GM12875 (cell line): ENCODE measurements around the gene CUTA.
A peak's percentile ranks its signal among the peaks of the same experiment; 100 is the strongest.

Source experiments
- H3K4me3 ChIP-seq: one replicate; pipeline ENCODE4 v1.5.1; 2011; ENCODE audit warnings: low read depth, low read length, control low read depth
- TF ChIP-seq, protein P1 (sequence below): IDR thresholded peaks from 2 replicates; pipeline ENCODE4 v1.5.1; 2011; ENCODE audit warnings: low read depth, mild to moderate bottlenecking, control low read depth, inconsistent platforms, low read length, moderate library complexity, borderline replicate concordance; ENCODE audit not compliant: insufficient read depth

Gene CUTA

GRCh38 chr6:33432546-33432945 lies 14.6 kb upstream of the CUTA start:
- no peak overlapping the region for H3K4me3 ChIP-seq
- TF ChIP-seq, protein P1, sequence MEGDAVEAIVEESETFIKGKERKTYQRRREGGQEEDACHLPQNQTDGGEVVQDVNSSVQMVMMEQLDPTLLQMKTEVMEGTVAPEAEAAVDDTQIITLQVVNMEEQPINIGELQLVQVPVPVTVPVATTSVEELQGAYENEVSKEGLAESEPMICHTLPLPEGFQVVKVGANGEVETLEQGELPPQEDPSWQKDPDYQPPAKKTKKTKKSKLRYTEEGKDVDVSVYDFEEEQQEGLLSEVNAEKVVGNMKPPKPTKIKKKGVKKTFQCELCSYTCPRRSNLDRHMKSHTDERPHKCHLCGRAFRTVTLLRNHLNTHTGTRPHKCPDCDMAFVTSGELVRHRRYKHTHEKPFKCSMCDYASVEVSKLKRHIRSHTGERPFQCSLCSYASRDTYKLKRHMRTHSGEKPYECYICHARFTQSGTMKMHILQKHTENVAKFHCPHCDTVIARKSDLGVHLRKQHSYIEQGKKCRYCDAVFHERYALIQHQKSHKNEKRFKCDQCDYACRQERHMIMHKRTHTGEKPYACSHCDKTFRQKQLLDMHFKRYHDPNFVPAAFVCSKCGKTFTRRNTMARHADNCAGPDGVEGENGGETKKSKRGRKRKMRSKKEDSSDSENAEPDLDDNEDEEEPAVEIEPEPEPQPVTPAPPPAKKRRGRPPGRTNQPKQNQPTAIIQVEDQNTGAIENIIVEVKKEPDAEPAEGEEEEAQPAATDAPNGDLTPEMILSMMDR, result no peak

DNA sequence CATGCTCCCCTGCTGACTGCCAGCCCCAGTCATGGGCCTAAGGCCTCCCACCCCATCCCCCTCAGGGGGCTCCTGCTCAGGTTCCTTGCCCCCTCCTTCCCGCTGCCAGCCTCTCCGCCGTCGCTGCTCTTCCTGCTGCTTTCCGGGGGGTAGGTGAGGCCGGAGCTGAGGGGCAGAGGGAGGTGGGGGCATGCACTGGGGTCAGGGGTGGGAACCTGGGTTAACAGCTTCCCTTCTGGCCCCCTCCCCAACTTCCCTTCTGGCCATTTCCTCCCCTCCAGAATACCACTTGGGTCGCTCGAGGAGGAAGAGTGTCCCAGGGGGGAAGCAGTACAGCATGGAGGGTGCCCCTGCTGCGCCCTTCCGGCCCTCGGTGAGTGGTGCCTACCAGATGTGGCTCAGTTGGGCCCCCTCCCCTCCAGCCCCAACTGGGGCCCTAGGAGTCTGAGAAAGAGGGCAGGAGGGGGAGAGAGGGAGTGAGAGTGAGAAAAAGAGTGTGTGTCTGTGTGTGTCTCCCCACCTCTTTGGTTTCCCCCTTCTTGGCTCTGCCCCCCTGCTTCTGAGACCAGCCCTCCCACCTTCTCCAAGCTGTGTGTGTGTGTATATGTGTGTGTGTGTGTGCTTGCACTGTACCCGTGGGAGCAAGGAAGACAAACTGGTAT lies 14.1 kb upstream of the CUTA start:
- TF ChIP-seq, protein P1, result no peak
- no peak overlapping the region for H3K4me3 ChIP-seq

DNA sequence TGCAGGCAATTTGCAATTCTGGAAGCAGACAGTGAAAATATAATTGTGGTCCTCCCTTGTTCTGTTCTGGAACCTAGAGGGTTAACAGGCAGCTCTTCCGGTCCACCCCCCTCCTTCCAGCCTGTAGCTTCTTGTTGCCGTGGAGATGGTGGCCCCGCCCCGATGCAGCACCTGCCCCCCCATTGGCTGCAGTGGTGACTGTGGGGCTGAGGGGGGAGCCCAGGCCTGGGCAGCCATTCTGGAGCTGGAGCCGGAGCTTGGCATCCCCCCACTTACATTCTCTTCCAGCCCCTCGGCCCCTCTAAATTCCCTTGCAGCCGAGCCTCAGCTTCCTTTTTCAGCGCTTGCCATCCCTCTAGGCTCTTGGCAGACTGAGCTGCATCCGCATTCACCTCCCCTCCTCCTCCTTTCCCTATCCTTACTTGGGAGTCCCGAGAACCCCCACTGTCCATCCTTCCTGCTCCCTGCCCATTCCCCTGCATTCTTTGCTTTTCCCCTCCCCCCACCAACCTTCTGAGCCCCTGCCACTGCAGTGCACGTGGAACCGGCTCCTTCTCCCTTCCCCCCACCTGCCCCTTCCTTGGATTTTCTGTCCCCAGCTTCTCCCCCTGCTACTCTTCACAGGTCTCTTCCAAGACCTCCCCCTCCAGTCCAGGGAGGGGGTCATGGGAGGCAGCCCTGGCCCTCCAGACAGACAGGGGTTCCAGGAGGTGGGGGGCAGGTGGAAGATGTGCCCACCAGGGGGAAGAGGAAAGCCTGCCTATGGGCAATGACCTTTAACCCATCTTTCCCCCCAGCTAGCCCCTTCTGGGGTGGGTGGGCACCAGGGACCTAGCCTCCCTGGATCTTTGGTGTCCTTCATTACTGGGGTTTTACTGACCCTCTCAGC lies 13.3 kb upstream of the CUTA start:
- TF ChIP-seq, protein P1, result no peak
- H3K4me3 ChIP-seq, result peak overlapping the region; percentile 33

DNA sequence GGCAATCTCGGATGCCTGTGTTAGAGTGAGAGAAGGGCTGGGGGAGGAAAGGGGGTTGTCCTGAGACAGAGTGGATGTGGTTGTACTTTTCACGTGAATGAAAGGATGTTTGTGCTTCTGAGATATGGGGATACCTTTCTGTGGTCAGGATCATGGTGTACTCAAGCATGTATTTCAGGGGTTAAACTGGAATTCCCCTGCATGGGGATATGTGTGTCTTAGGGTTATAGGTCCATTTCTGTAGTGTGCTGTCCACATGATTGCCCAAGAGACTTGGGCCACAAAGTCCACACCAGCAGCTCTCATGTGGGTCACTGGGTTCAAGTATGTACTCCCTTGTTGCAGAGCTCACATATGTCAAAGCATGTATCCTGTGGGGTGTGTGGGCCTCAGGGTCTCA lies 12.4 kb upstream of the CUTA start:
- no peak overlapping the region for H3K4me3 ChIP-seq
- TF ChIP-seq, protein P1, result no peak

- TF ChIP-seq, protein P1, result no peak
Observed at GRCh38 chr6:33429750-33430052, 11.8 kb upstream of the CUTA start.

GRCh38 chr6:33428966-33429749 lies 11.3 kb upstream of the CUTA start:
- no peak overlapping the region for H3K4me3 ChIP-seq
- TF ChIP-seq, protein P1, result no peak

More at GRCh38 chr6:33429750-33430052, 11.8 kb upstream of the CUTA start:
- no peak overlapping the region for H3K4me3 ChIP-seq
